Chondrocyte (in vitro differentiated cells): ENCODE measurements around the gene AGRN. TPM values are rescaled to one million over a fixed set of nuclear protein-coding genes. Genes with fewer than 3 reads are reported as not detected.
"Not testable (repeated sequence)": the region's sequence is repeated elsewhere in the genome, so short reads cannot be mapped to it uniquely, and the experiment has no call there.

Source experiments
- DNase-seq: peaks from one replicate; pipeline ENCODE4 v3.0.0; 2021; ENCODE audit warnings: mixed read lengths, low spot score
- H3K27ac Mint-ChIP-seq: one replicate; pipeline ENCODE4 v1.8.0; 2021; ENCODE audit warnings: mild to moderate bottlenecking, moderate library complexity, mixed read lengths; ENCODE audit not compliant: unreplicated experiment
- H3K27me3 Mint-ChIP-seq: 2 replicates; pipeline ENCODE4 v1.8.0; 2021; ENCODE audit warnings: low read depth, mixed read lengths
- H3K36me3 Mint-ChIP-seq: 2 replicates; pipeline ENCODE4 v1.8.0; 2021; ENCODE audit warnings: low read depth, mixed read lengths
- H3K4me1 Mint-ChIP-seq: 2 replicates; pipeline ENCODE4 v1.8.0; 2021; ENCODE audit warnings: low read depth, mild to moderate bottlenecking, mixed read lengths
- H3K4me3 Mint-ChIP-seq: one replicate; pipeline ENCODE4 v1.8.0; 2021; ENCODE audit warnings: mild to moderate bottlenecking, moderate library complexity, mixed read lengths; ENCODE audit not compliant: unreplicated experiment
- H3K9me3 Mint-ChIP-seq: 2 replicates; pipeline ENCODE4 v1.8.0; 2021; ENCODE audit warnings: low read depth, mixed read lengths
- CTCF ChIP-seq: fragments of 200-600 bp; sonication (generic); IDR thresholded peaks from 2 replicates; pipeline ENCODE4 v1.5.0; 2021; ENCODE audit warnings: antibody characterized with exemption, mild to moderate bottlenecking, moderate library complexity
- total RNA-seq: library from RNA; stranded (reverse); gene quantifications from 3 replicates; pipeline ENCODE4 v1.2.1, GENCODE V29; 2021

The AGRN gene
- total RNA-seq, 1 donor from 2014 or later: 221 TPM

GRCh38 chr1:1026599-1027413, 6.9 kb downstream of the AGRN start:
- Mint-ChIP-seq H3K4me1 (peaks cover 24% of the 10 kb centered on the region), H3K27me3 (no peaks in the 10 kb centered on the region), H3K27ac (no peak overlapping the region), H3K9me3 (no peaks in the 10 kb centered on the region), H3K36me3 (peaks cover 2% of the 10 kb centered on the region), H3K4me3 (no peak overlapping the region)
- no peak for TF ChIP-seq CTCF
- no peak for DNase-seq

GRCh38 chr1:1027791-1028190, 7.9 kb downstream of the AGRN start:
- Mint-ChIP-seq H3K27me3 (no peaks in the 10 kb centered on the region), H3K4me3 (no peak overlapping the region), H3K4me1 (peaks cover 22% of the 10 kb centered on the region), H3K9me3 (no peaks in the 10 kb centered on the region), H3K36me3 (peaks cover 2% of the 10 kb centered on the region), H3K27ac (no peak overlapping the region)
- TF ChIP-seq CTCF: no peak
- no peak for DNase-seq

GRCh38 chr1:1030867-1031658, 11.1 kb downstream of the AGRN start:
- not testable (repeated sequence) for H3K27ac Mint-ChIP-seq, H3K4me3 Mint-ChIP-seq, DNase-seq, H3K27me3 Mint-ChIP-seq, H3K36me3 Mint-ChIP-seq, H3K9me3 Mint-ChIP-seq
- peaks cover 10% of the 10 kb centered on the region for H3K4me1 Mint-ChIP-seq

- no peak overlapping the region for H3K27ac Mint-ChIP-seq
- H3K4me1 Mint-ChIP-seq: peaks cover 9% of the 10 kb centered on the region
- no peak for TF ChIP-seq CTCF
- H3K27me3 Mint-ChIP-seq: no peaks in the 10 kb centered on the region
- peak overlapping the region; percentile 33 for H3K4me3 Mint-ChIP-seq
- DNase-seq: no peak
- H3K36me3 Mint-ChIP-seq: peaks cover 4% of the 10 kb centered on the region
- no peaks in the 10 kb centered on the region for H3K9me3 Mint-ChIP-seq
Observed at GRCh38 chr1:1031659-1032235, 11.8 kb downstream of the AGRN start.

GRCh38 chr1:1032424-1032823, 12.5 kb downstream of the AGRN start:
- peaks cover 9% of the 10 kb centered on the region for H3K4me1 Mint-ChIP-seq
- no peak overlapping the region for H3K27ac Mint-ChIP-seq
- TF ChIP-seq CTCF: no peak
- H3K9me3 Mint-ChIP-seq: no peaks in the 10 kb centered on the region
- no peak for DNase-seq
- H3K36me3 Mint-ChIP-seq: peaks cover 3% of the 10 kb centered on the region
- H3K4me3 Mint-ChIP-seq: peak overlapping the region; percentile 55
- H3K27me3 Mint-ChIP-seq: no peaks in the 10 kb centered on the region
